Activated gamma-delta T cell treated with Interleukin-2 at 50 U/mL for 16 hours (primary cell): ENCODE results near the gene DAB2IP.

ENCODE experiments used
- DNase-seq: peaks from one replicate; pipeline ENCODE4 v3.0.0-alpha.2; 2020

The DAB2IP gene

GRCh38 chr9:121667214-121667613 lies 15.8 kb downstream of the DAB2IP start:
- no peak for DNase-seq

GRCh38 chr9:121667890-121668289 lies 16.5 kb downstream of the DAB2IP start:
- no peak for DNase-seq

GRCh38 chr9:121670431-121670830 lies 19.0 kb downstream of the DAB2IP start:
- no peak for DNase-seq

GRCh38 chr9:121671612-121672155 lies 20.2 kb downstream of the DAB2IP start:
- DNase-seq, result no peak

- DNase-seq, result no peak
Observed at GRCh38 chr9:121672213-121672612, 20.8 kb downstream of the DAB2IP start.

GRCh38 chr9:121672986-121673385 lies 21.6 kb downstream of the DAB2IP start:
- no peak for DNase-seq

- no peak for DNase-seq
Observed at GRCh38 chr9:121673576-121673975, 22.1 kb downstream of the DAB2IP start.

- no peak for DNase-seq
Observed at GRCh38 chr9:121674017-121674416, 22.6 kb downstream of the DAB2IP start.

GRCh38 chr9:121674952-121675351 lies 23.5 kb downstream of the DAB2IP start:
- no peak for DNase-seq

GRCh38 chr9:121675381-121675780 lies 23.9 kb downstream of the DAB2IP start:
- no peak for DNase-seq

GRCh38 chr9:121675969-121676822 lies 24.8 kb downstream of the DAB2IP start:
- DNase-seq, result no peak

GRCh38 chr9:121676926-121677325 lies 25.5 kb downstream of the DAB2IP start:
- DNase-seq, result no peak

- no peak for DNase-seq
Observed at GRCh38 chr9:121678501-121679022, 27.1 kb downstream of the DAB2IP start.

- no peak for DNase-seq
Observed at GRCh38 chr9:121679901-121680635, 28.6 kb downstream of the DAB2IP start.

GRCh38 chr9:121681404-121681803 lies 30.0 kb downstream of the DAB2IP start:
- no peak for DNase-seq

- no peak for DNase-seq
Observed at GRCh38 chr9:121682201-121682600, 30.8 kb downstream of the DAB2IP start.

- DNase-seq, result no peak
Observed at GRCh38 chr9:121682926-121683515, 31.6 kb downstream of the DAB2IP start.

- no peak for DNase-seq
Observed at GRCh38 chr9:121683652-121684051, 32.2 kb downstream of the DAB2IP start.

- no peak for DNase-seq
Observed at GRCh38 chr9:121684381-121685145, 33.1 kb downstream of the DAB2IP start.

GRCh38 chr9:121685146-121685794 lies 33.8 kb downstream of the DAB2IP start:
- no peak for DNase-seq

GRCh38 chr9:121685795-121686377 lies 34.5 kb downstream of the DAB2IP start:
- DNase-seq, result no peak
